Measurements from ENCODE around the gene BTF3L4. TPM values are rescaled to one million over a fixed set of nuclear protein-coding genes. Genes with fewer than 3 reads are reported as not detected.
"Not testable (repeated sequence)": the region's sequence is repeated elsewhere in the genome, so short reads cannot be mapped to it uniquely, and the experiment has no call there.

The BTF3L4 gene
- total RNA-seq, 1 donor from 2014 or later = 42.0 TPM

DNA sequence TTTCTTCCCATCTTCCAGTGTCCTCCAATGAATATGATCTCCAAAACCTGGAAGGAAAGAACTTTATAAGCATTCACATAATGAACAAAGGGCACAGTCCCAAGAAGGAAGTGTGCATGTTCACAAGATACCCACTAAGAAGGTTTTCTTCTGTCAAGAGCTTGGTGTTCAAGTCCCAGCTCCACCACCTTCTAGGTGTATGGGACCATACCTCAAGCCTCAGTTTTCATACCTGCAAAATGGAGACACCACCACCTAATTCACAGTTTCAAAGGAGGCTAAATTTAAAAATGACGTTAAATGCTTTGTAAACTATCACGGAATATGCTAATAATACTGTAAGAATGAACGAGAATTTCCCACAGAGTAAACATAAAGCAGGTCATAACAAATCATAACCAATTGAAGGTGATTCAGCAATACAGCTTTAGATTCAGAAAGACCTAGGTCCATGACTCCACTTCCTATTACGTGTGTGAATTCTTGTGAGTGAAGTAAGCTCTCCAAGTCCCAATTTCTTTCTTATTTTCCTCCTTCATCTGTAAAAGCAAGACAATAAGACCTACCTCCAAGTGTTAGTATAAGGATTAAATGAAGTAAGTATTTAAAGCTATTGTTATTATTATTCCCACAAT lies 14.4 kb upstream of the BTF3L4 start:
- H3K36me3 Mint-ChIP-seq (ENCODE audit: low read depth, unreplicated experiment) = no peaks in the 10 kb centered on the region
- no peak overlapping the region for H3K4me3 Mint-ChIP-seq (ENCODE audit: unreplicated experiment)
- H3K27me3 Mint-ChIP-seq (ENCODE audit: unreplicated experiment) = no peaks in the 10 kb centered on the region
- H3K9me3 Mint-ChIP-seq (ENCODE audit: unreplicated experiment) = no peaks in the 10 kb centered on the region
- no peak for DNase-seq (ENCODE audit: low spot score)
- TF ChIP-seq, protein P1, sequence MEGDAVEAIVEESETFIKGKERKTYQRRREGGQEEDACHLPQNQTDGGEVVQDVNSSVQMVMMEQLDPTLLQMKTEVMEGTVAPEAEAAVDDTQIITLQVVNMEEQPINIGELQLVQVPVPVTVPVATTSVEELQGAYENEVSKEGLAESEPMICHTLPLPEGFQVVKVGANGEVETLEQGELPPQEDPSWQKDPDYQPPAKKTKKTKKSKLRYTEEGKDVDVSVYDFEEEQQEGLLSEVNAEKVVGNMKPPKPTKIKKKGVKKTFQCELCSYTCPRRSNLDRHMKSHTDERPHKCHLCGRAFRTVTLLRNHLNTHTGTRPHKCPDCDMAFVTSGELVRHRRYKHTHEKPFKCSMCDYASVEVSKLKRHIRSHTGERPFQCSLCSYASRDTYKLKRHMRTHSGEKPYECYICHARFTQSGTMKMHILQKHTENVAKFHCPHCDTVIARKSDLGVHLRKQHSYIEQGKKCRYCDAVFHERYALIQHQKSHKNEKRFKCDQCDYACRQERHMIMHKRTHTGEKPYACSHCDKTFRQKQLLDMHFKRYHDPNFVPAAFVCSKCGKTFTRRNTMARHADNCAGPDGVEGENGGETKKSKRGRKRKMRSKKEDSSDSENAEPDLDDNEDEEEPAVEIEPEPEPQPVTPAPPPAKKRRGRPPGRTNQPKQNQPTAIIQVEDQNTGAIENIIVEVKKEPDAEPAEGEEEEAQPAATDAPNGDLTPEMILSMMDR (IDR thresholded peaks at IDR 0.05; ENCODE audit: unreplicated experiment) = no peak
- H3K27ac Mint-ChIP-seq (ENCODE audit: unreplicated experiment) = no peak overlapping the region
- no peaks in the 10 kb centered on the region for H3K4me1 Mint-ChIP-seq (ENCODE audit: unreplicated experiment)

DNA sequence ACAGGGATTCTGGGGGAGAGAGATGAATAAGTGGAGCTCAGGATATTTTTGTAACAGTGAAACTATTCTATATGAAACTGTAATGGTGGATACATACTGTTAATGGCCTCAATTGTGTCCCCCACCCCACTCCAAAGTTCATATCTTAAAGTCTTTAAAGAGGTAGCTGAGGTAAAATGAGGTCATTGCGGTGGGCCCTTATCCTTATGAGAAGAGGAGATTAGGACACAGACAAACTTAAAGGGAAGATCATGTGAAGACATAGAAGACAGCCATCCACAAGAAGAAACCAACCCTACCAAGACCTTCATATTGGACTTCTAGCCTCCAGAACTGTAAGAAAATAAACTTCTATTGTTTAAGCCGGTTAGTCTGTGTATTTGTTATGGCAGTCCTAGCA lies 10.9 kb upstream of the BTF3L4 start:
- Mint-ChIP-seq H3K4me3 (ENCODE audit: unreplicated experiment) (no peak overlapping the region), H3K4me1 (ENCODE audit: unreplicated experiment) (no peaks in the 10 kb centered on the region), H3K9me3 (ENCODE audit: unreplicated experiment) (no peaks in the 10 kb centered on the region), H3K27me3 (ENCODE audit: unreplicated experiment) (no peaks in the 10 kb centered on the region), H3K36me3 (ENCODE audit: low read depth, unreplicated experiment) (no peaks in the 10 kb centered on the region), H3K27ac (ENCODE audit: unreplicated experiment) (no peak overlapping the region)
- DNase-seq (ENCODE audit: low spot score) = no peak
- TF ChIP-seq, protein P1 (IDR thresholded peaks at IDR 0.05; ENCODE audit: unreplicated experiment) = no peak

DNA sequence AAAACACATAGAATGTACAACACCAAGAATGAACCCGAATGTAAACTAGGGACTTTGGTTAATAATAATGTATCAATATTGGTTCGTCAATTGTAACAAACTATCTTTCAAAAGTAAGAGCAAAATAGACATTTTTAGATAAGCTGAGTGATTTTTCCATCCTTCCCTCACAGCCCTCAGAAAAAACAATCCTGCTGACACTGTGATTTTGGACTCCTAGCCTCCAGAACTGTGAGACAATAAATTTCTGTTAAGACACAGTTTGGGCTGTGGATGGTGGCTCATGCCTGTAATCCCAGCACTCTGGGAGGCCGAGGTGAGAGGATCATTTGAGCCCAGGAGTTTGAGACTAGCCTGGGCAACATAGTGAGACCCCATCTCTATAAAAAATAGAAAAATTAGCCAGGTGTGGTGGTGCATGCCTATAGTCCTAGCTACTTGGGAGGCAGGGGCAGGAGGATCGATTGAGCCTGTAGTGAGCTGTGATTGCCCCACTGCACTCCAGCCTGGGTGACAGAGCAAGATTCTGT lies 10.4 kb upstream of the BTF3L4 start:
- H3K4me3 Mint-ChIP-seq (ENCODE audit: unreplicated experiment); H3K36me3 Mint-ChIP-seq (ENCODE audit: low read depth, unreplicated experiment); H3K27ac Mint-ChIP-seq (ENCODE audit: unreplicated experiment); DNase-seq (ENCODE audit: low spot score); H3K9me3 Mint-ChIP-seq (ENCODE audit: unreplicated experiment); H3K27me3 Mint-ChIP-seq (ENCODE audit: unreplicated experiment); H3K4me1 Mint-ChIP-seq (ENCODE audit: unreplicated experiment): not testable (repeated sequence)

DNA sequence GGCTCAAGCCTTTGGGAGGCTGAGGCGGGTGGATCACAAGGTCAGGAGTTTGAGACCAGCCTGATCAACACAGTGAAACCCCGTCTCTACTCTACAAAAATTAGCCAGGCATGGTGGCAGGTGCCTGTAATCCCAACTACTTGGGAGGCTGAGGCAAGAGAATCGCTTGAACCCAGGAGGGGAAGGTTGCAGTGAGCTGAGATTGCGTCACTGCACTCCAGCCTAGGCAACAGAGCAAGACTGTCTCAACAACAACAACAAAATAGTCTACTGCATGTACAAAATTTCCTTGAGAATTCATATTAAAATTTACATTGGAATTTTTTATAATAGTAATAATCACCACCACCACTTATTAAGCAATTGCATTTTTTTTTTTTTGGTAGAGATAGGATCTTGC lies 6.8 kb upstream of the BTF3L4 start:
- H3K4me3 Mint-ChIP-seq (ENCODE audit: unreplicated experiment); H3K9me3 Mint-ChIP-seq (ENCODE audit: unreplicated experiment); H3K4me1 Mint-ChIP-seq (ENCODE audit: unreplicated experiment); H3K27me3 Mint-ChIP-seq (ENCODE audit: unreplicated experiment); H3K27ac Mint-ChIP-seq (ENCODE audit: unreplicated experiment); DNase-seq (ENCODE audit: low spot score); H3K36me3 Mint-ChIP-seq (ENCODE audit: low read depth, unreplicated experiment): not testable (repeated sequence)

DNA sequence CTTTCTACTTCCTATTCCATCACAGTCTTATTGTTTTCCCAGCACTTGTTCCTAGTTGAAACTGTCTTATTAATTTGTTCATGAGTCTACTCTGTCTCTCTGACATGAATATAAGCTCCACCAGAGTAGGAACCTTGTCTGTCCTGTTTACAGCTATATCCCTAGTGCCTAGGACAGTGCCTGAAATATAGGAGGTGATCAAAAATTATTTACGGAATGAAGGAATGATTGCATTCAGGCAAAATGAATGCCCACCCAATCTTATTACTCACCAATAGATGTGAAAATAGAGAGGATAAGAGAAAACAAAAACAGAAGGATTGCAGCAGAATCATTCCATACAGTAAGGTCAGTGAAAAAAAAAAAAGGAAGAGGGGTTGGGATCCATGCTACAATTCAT lies 2.2 kb upstream of the BTF3L4 start:
- peaks cover 33% of the 10 kb centered on the region for H3K4me1 Mint-ChIP-seq (ENCODE audit: unreplicated experiment)
- H3K4me3 Mint-ChIP-seq (ENCODE audit: unreplicated experiment) = peak overlapping the region; percentile 99

More for the DNA sequence above, 2.2 kb upstream of the BTF3L4 start:
- Mint-ChIP-seq H3K36me3 (ENCODE audit: low read depth, unreplicated experiment) (peaks cover 17% of the 10 kb centered on the region), H3K9me3 (ENCODE audit: unreplicated experiment) (no peaks in the 10 kb centered on the region), H3K27me3 (ENCODE audit: unreplicated experiment) (peaks cover 12% of the 10 kb centered on the region), H3K27ac (ENCODE audit: unreplicated experiment) (peak overlapping the region; percentile 97)
- TF ChIP-seq, protein P1 (IDR thresholded peaks at IDR 0.05; ENCODE audit: unreplicated experiment) = no peak
- no peak for DNase-seq (ENCODE audit: low spot score)
